Stomach smooth muscle (tissue), 2 donors: ENCODE measurements around the gene STAT3.
"Not testable (repeated sequence)": the region's sequence is repeated elsewhere in the genome, so short reads cannot be mapped to it uniquely, and the experiment has no call there.

ENCODE experiments used
- H3K27ac ChIP-seq: one replicate; pipeline ENCODE4 v1.7.0; 2013; ENCODE audit warnings: mild to moderate bottlenecking, low read length, inconsistent platforms
- H3K27me3 ChIP-seq, 2 donors: one replicate each; pipeline ENCODE4 v1.7.0; 2013; ENCODE audit warnings: low read length in 2 of 2; ENCODE audit not compliant: insufficient read depth in 2 of 2, control insufficient read depth in 1 of 2
- H3K36me3 ChIP-seq, 2 donors: one replicate each; pipeline ENCODE4 v1.7.0; 2013; ENCODE audit warnings: low read length in 2 of 2; ENCODE audit not compliant: control insufficient read depth in 2 of 2, insufficient read depth in 2 of 2
- H3K4me1 ChIP-seq: one replicate; pipeline ENCODE4 v1.7.0; 2013; ENCODE audit warnings: low read length; ENCODE audit not compliant: control insufficient read depth, insufficient read depth
- H3K4me3 ChIP-seq, 2 donors: one replicate each; pipeline ENCODE4 v1.7.0; 2013; ENCODE audit warnings: low read length in 2 of 2
- H3K9ac ChIP-seq, 2 donors: one replicate each; pipeline ENCODE4 v1.7.0; 2013; ENCODE audit warnings: low read length in 2 of 2, mild to moderate bottlenecking in 1 of 2
- H3K9me3 ChIP-seq, 2 donors: one replicate each; pipeline ENCODE4 v1.7.0; 2013; ENCODE audit warnings: low read length in 2 of 2; ENCODE audit not compliant: control insufficient read depth in 2 of 2
- donor health status: healthy.
- donor health status: Pancreatic carcinoma.

The STAT3 gene

GRCh38 chr17:42408061-42408460 lies 19.8 kb upstream of the STAT3 start:
- Histone ChIP-seq H3K9me3 (no peaks in the 10 kb centered on the region), H3K9ac (no peak overlapping the region), H3K27me3 (no peaks in the 10 kb centered on the region), H3K27ac (peak overlapping the region; percentile 78), H3K36me3 (peaks cover 16 to 22% of the 10 kb centered on the region in 2 donors), H3K4me3 (no peak overlapping the region), H3K4me1 (peaks cover 73% of the 10 kb centered on the region)

GRCh38 chr17:42407289-42407836 lies 19.1 kb upstream of the STAT3 start:
- Histone ChIP-seq H3K27me3 (no peaks in the 10 kb centered on the region), H3K4me3 (peak overlapping the region in 1 of 2 donors; percentile 49), H3K9ac (peak overlapping the region in 1 of 2 donors; percentile 26), H3K27ac (peak overlapping the region; percentile 78), H3K36me3 (peaks cover 16 to 23% of the 10 kb centered on the region in 2 donors), H3K9me3 (no peaks in the 10 kb centered on the region), H3K4me1 (peaks cover 78% of the 10 kb centered on the region)

GRCh38 chr17:42406615-42407288 lies 18.5 kb upstream of the STAT3 start:
- H3K27me3 ChIP-seq = no peaks in the 10 kb centered on the region
- peak overlapping the region in 1 of 2 donors; percentile 49 for H3K4me3 ChIP-seq
- peak overlapping the region; percentile 78 for H3K27ac ChIP-seq
- no peaks in the 10 kb centered on the region for H3K9me3 ChIP-seq
- H3K36me3 ChIP-seq = peaks cover 16 to 23% of the 10 kb centered on the region in 2 donors
- H3K4me1 ChIP-seq = peaks cover 80% of the 10 kb centered on the region
- H3K9ac ChIP-seq = peak overlapping the region; percentile 21 to 26

GRCh38 chr17:42405963-42406495 lies 17.8 kb upstream of the STAT3 start:
- Histone ChIP-seq H3K4me3 (no peak overlapping the region), H3K27ac (peak overlapping the region; percentile 31), H3K9me3 (no peaks in the 10 kb centered on the region), H3K9ac (no peak overlapping the region), H3K4me1 (peaks cover 74% of the 10 kb centered on the region), H3K36me3 (peaks cover 16 to 23% of the 10 kb centered on the region in 2 donors), H3K27me3 (no peaks in the 10 kb centered on the region)

- no peaks in the 10 kb centered on the region for H3K27me3 ChIP-seq
- H3K27ac ChIP-seq = peak overlapping the region; percentile 37
- no peak overlapping the region for H3K9ac ChIP-seq
- peaks cover 16 to 23% of the 10 kb centered on the region in 2 donors for H3K36me3 ChIP-seq
- peaks cover 72% of the 10 kb centered on the region for H3K4me1 ChIP-seq
- no peaks in the 10 kb centered on the region for H3K9me3 ChIP-seq
- H3K4me3 ChIP-seq = no peak overlapping the region
Observed at GRCh38 chr17:42405076-42405475, 16.8 kb upstream of the STAT3 start.

- Histone ChIP-seq H3K4me1 (peaks cover 67% of the 10 kb centered on the region), H3K27ac (peak overlapping the region; percentile 37)
Observed at GRCh38 chr17:42404326-42405055, 16.2 kb upstream of the STAT3 start.

GRCh38 chr17:42403150-42403549 lies 14.9 kb upstream of the STAT3 start:
- H3K27ac ChIP-seq = peak overlapping the region; percentile 70
- no peaks in the 10 kb centered on the region for H3K27me3 ChIP-seq
- H3K36me3 ChIP-seq = peaks cover 16 to 23% of the 10 kb centered on the region in 2 donors
- no peaks in the 10 kb centered on the region for H3K9me3 ChIP-seq
- peak overlapping the region in 1 of 2 donors; percentile 29 for H3K9ac ChIP-seq
- peaks cover 59% of the 10 kb centered on the region for H3K4me1 ChIP-seq
- no peak overlapping the region for H3K4me3 ChIP-seq

More at GRCh38 chr17:42404326-42405055, 16.2 kb upstream of the STAT3 start:
- peaks cover 16 to 23% of the 10 kb centered on the region in 2 donors for H3K36me3 ChIP-seq
- H3K27me3 ChIP-seq = no peaks in the 10 kb centered on the region
- no peak overlapping the region for H3K4me3 ChIP-seq
- H3K9ac ChIP-seq = no peak overlapping the region
- no peaks in the 10 kb centered on the region for H3K9me3 ChIP-seq

GRCh38 chr17:42402117-42402516 lies 13.9 kb upstream of the STAT3 start:
- Histone ChIP-seq H3K27ac (peak overlapping the region; percentile 70), H3K4me1 (peaks cover 49% of the 10 kb centered on the region), H3K27me3 (no peaks in the 10 kb centered on the region), H3K9me3 (no peaks in the 10 kb centered on the region), H3K4me3 (no peak overlapping the region), H3K9ac (peak overlapping the region in 1 of 2 donors; percentile 35), H3K36me3 (peaks cover 16 to 23% of the 10 kb centered on the region in 2 donors)

- Histone ChIP-seq H3K36me3 (peaks cover 16 to 23% of the 10 kb centered on the region in 2 donors), H3K4me1 (peaks cover 37% of the 10 kb centered on the region)
- H3K27ac ChIP-seq, H3K27me3 ChIP-seq, H3K9me3 ChIP-seq, H3K4me3 ChIP-seq, H3K9ac ChIP-seq: not testable (repeated sequence)
Observed at GRCh38 chr17:42400844-42401375, 12.7 kb upstream of the STAT3 start.

GRCh38 chr17:42399948-42400843 lies 12.0 kb upstream of the STAT3 start:
- H3K9ac ChIP-seq = no peak overlapping the region
- H3K4me3 ChIP-seq = no peak overlapping the region
- peaks cover 16 to 22% of the 10 kb centered on the region in 2 donors for H3K36me3 ChIP-seq
- H3K9me3 ChIP-seq = no peaks in the 10 kb centered on the region
- H3K4me1 ChIP-seq = peaks cover 32% of the 10 kb centered on the region
- H3K27me3 ChIP-seq = no peaks in the 10 kb centered on the region
- H3K27ac ChIP-seq = peak overlapping the region; percentile 18
